GM19025 (cell line): ENCODE data around the gene GPX4.
A peak's percentile ranks its signal among the peaks of the same experiment; 100 is the strongest.

ENCODE experiments used
- ATAC-seq: cut with Tn5 transposase; IDR thresholded peaks from one replicate; pipeline ENCODE4 v1.9.1; 2021; ENCODE audit warnings: mild to moderate bottlenecking, low read depth, moderate library complexity; ENCODE audit not compliant: unreplicated experiment

Gene GPX4, protein sequence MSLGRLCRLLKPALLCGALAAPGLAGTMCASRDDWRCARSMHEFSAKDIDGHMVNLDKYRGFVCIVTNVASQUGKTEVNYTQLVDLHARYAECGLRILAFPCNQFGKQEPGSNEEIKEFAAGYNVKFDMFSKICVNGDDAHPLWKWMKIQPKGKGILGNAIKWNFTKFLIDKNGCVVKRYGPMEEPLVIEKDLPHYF

DNA sequence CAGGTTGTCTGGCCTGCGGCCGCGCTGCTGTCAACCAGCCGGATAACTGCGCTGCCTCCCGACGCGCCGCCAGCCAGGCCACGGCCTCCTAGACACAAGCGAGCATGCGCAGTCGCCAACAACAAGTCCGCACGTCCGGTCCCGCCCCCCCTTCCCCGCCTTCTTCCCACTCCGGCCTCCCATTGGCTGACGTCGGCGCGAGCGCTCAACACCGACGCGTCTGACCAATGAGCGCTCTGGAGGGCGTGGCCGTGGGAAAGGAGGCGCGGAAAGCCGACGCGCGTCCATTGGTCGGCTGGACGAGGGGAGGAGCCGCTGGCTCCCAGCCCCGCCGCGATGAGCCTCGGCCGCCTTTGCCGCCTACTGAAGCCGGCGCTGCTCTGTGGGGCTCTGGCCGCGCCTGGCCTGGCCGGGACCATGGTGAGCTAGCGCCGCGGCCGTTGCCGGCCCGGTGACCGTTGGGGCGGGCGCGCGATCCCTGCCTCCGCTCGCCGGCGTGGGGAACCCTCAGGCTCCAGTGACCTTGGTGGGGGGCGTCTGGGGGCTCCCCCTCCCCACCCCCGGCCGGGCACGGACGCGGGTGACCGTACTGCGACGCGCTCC, at the start of gene GPX4:
Gene GPX4 (plus strand): TSS at position 287 of the 603 bp plus-strand sequence. CDS start 50 bp downstream, at position 337.
- peak; percentile 54 for ATAC-seq

DNA sequence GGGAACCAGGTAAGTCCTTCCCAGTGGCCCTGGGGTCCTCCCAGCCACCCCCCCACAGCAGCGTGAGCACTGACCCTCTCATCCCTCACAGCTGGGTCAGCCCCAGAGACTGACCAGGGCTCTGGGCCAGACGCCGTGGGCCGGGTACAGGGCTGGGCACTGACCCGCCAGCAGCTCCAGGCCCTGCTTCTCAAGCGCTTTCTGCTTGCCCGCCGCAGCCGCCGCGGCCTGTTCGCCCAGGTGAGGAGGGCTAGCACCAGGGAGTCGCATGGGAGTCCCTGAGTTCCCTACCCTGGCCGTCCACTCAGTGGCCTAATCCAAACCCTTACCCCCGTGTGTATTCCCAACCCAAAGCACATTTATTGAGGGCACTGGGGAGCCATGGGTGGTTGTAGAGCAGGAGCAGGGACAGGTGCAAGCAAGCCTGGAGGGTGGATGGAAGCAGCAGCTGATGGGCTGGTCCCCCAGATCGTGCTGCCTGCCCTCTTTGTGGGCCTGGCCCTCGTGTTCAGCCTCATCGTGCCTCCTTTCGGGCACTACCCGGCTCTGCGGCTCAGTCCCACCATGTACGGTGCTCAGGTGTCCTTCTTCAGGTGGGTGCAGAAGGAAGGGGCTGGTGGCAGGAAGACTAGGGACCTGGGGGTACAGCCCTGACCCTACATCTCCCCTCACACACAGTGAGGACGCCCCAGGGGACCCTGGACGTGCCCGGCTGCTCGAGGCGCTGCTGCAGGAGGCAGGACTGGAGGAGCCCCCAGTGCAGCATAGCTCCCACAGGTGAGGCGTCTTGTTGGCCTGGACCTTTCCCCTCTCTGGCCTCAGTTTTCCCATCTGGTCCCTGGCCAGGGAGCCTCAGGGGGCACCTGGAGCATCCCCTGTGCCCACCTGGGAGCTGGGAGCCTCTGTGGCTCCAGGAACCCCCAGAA, 49.4 kb upstream of the GPX4 start:
- no peak for ATAC-seq

DNA sequence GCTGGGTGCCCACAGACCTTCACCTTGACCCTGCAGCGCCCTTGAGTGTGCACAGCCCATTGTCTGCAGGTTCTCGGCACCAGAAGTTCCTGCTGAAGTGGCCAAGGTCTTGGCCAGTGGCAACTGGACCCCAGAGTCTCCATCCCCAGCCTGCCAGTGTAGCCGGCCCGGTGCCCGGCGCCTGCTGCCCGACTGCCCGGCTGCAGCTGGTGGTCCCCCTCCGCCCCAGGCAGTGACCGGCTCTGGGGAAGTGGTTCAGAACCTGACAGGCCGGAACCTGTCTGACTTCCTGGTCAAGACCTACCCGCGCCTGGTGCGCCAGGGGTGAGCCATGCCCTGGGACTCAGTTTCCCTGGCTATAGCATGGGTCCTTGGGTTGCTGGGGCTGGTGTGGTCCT, 48.8 kb upstream of the GPX4 start:
- no peak for ATAC-seq

GRCh38 chr19:1055886-1056620, 47.7 kb upstream of the GPX4 start:
- ATAC-seq = no peak

GRCh38 chr19:1057176-1057855, 46.5 kb upstream of the GPX4 start:
- no peak for ATAC-seq

DNA sequence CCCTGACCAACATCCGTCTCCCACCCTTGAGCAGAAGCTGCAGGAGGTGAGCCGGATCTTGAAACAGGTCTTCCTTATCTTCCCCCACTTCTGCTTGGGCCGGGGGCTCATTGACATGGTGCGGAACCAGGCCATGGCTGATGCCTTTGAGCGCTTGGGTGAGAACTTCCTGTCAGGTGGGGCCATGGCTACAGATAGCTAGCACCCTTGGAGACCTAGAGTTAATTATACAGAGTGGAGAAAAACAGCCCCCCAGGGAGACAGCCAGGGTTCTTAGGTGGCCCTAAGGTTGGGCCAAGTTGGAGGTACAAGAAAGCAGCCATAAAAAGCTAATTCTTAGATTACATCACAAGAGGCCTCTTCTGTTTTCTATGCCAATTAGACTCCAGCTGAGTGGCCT, 45.7 kb upstream of the GPX4 start:
- no peak for ATAC-seq

DNA sequence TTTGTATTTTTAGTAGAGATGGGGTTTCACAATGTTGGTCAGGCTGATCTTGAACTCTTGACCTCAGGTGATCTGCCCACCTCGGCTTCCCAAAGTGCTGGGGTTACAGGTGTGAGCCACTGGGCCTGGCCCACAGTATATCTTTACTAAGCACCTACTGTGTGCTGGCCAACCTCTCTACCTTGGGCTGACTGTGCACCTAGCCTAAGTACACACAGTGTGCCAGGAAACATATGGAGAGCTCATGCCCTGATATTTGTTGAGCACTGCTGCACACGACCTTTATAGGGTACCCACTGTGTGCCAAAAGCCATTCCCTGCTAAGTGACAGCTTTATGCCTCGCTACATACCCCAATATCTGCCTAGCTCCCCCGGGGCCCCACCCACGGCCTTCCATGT, 43.1 kb upstream of the GPX4 start:
- no peak for ATAC-seq

DNA sequence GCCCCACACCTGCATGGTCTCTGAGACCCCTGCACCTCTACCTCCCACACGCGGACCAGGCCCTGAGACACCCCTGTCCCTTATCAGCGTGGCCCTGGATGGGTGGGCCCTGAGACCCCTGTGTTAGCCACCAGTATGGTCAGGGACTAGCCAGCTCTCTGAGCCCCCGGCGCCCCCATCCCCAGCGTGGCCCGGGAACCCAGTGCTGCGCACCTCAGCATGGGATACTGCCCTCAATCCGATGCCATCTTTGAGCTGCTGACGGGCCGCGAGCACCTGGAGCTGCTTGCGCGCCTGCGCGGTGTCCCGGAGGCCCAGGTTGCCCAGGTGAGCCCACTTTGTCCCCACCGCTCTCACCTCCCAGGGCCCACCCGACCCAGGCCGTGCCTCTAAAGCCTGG, 41.8 kb upstream of the GPX4 start:
- ATAC-seq = no peak

GRCh38 chr19:1062387-1063029, 41.3 kb upstream of the GPX4 start:
- ATAC-seq = no peak

- ATAC-seq = no peak
Observed at GRCh38 chr19:1063030-1063908, 40.5 kb upstream of the GPX4 start.

DNA sequence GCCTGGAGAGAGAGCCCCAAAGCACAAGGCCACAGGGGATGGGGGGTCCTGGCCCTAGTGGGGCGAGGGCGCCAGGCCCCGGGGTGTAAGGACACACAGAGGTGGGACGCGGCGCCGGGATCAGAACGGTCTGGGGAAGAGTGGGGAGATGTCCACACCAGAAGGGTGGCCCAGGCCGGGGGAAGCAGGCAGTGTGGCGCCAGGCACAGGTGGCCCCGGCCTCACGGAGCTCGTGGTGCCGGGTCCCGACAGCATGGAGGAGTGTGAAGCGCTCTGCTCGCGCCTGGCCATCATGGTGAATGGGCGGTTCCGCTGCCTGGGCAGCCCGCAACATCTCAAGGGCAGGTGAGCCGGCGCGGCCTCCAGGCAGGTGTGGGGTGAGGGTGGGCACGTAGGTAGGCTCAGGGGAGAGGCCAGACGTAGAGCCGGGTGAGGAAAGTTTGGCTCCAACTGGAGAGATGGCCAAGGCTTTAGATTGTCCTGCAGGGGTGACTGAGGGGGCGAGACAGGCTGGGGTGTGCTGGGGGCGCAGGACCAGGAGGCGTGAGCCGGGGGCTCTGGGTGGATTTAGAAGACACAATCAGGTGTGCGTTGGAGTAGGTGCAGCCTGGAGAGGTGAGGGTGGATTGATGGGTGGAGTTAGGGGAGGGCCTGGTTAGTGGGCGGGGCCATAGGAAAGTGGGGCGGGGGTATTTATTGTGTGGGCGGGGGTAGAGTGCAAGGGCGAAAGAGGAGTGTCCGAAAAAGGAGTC, 39.7 kb upstream of the GPX4 start:
- ATAC-seq = no peak

- ATAC-seq = peak; percentile 37
Observed at GRCh38 chr19:1064661-1065605, 38.9 kb upstream of the GPX4 start.

DNA sequence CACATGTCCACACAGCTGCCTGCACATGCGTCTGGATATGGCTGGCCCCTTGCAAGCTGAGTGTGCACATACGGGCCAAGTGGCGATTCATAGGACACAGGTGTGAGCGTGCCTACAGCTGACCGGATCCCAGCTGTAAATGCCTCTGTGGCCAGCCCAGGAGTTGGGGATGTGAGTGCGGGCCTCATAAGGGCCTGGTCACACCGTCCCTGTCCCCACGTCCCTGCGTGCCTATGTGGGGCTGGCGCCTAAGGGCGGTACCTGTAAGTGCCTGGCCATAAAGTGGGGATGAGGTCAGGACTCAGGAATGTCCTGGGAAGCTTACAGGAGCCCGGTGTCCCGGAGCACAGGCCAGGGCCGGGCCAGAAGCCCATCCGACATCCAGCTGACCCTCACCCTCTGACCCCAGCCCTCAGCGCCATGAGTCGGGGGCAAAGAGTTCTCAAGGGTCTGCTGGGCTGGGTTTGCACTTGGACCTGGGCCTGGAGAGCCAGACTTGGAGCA, 38.1 kb upstream of the GPX4 start:
- no peak for ATAC-seq

DNA sequence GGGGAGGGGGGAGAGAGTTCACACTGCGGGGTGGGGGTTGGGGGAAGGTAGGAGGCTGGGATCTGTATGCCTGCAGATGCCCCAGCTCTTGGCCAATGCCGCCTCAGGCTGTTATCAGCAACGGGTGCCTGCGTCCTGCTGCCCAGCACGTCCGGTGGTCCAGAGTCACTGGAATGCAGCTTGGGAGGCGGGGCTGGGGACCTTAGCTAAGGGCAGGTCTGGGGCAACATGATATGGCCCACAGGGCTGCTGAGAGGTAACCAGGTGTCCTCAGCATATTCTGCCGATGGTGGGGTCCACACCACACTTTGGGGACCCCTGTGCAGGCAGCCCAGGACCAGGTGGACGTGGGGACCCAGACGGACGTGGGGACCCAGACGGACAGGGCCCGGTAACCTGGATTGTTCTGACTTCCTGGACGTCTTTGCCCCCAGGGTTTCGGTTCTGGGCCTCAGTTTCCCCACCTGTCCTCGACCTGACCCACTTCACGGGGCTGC, 37.5 kb upstream of the GPX4 start:
- ATAC-seq = no peak

GRCh38 chr19:1066748-1067340, 37.0 kb upstream of the GPX4 start, which contains the start of gene ARHGAP45:
TSS of gene ARHGAP45 (plus strand) at chr19:1067167. CDS start at chr19:1067406, 239 bp downstream.
- peak; percentile 38 for ATAC-seq

DNA sequence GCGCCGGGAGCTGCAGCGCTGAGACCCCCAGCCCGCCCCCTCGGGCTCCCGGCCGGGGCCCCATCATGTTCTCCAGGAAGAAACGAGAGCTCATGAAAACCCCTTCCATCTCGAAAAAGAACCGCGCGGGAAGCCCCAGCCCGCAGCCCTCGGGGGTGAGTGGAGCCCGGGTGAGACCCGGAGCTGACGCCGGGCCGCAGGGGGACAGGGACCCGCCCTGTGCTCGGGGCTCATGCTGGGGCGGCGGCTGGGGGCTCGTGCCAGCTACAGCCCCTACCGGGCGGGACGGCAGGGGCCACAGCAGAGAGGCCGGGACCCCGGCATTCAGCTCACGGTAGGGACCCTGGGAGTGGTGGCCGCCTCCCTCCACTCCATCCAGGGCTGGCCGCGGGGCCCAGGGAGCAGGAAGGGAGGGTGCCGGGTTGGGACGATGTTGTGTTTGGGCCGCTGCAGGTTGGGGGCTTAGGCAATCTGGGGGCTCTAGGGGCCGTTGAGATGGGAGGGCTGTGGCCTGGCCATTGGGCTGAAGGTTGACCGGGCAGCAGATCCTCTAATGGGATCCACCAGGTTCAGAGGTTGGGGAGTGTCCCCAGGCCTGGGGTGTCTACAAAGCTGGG, 36.3 kb upstream of the GPX4 start:
- peak; percentile 7 for ATAC-seq
